Measurements from ENCODE around the gene CATSPERB.
"Not testable (repeated sequence)": the region's sequence is repeated elsewhere in the genome, so short reads cannot be mapped to it uniquely, and the experiment has no call there.

The CATSPERB gene

DNA sequence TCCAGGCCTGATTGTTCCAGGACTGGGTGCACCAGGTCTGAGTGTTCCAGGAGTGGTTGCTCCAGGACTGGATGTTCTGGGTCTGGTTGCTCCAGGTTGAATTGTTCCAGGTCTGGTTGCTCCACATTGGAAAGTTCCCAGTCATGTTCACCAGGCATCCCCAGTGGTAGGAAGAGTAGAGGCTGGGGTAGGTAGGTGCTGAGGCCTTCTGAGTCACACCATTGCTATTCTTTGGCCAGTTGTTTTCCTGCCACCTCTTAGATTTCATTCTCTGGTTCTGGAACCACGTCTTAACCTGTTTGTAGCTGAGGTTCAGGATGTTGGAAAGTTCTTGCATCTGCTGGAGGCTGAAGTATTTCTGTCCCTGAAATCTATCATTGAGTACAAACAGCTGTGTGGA is 127.3 kb downstream of the CATSPERB start:
- H3K4me1 ChIP-seq (ENCODE audit: control insufficient read depth, low read depth, low read length); H3K9me3 ChIP-seq (ENCODE audit: control insufficient read depth, low read depth, low read length); H3K4me3 ChIP-seq (ENCODE audit: low read length); H3K36me3 ChIP-seq (ENCODE audit: control insufficient read depth, low read depth, low read length); H3K27ac ChIP-seq (ENCODE audit: low read length); H3K9ac ChIP-seq (ENCODE audit: low read length); H3K27me3 ChIP-seq (ENCODE audit: control insufficient read depth, insufficient read depth, low read length): not testable (repeated sequence)

- no peak overlapping the region for H3K9ac ChIP-seq (ENCODE audit: low read length)
- no peaks in the 10 kb centered on the region for H3K27me3 ChIP-seq (ENCODE audit: control insufficient read depth, insufficient read depth, low read length)
- no peak overlapping the region for H3K4me3 ChIP-seq (ENCODE audit: low read length)
- peaks cover 7% of the 10 kb centered on the region for H3K9me3 ChIP-seq (ENCODE audit: control insufficient read depth, low read depth, low read length)
- H3K27ac ChIP-seq (ENCODE audit: low read length), result no peak overlapping the region
- no peaks in the 10 kb centered on the region for H3K4me1 ChIP-seq (ENCODE audit: control insufficient read depth, low read depth, low read length)
- no peaks in the 10 kb centered on the region for H3K36me3 ChIP-seq (ENCODE audit: control insufficient read depth, low read depth, low read length)
Measured at GRCh38 chr14:91599994-91600393, 131.9 kb downstream of the CATSPERB start.

DNA sequence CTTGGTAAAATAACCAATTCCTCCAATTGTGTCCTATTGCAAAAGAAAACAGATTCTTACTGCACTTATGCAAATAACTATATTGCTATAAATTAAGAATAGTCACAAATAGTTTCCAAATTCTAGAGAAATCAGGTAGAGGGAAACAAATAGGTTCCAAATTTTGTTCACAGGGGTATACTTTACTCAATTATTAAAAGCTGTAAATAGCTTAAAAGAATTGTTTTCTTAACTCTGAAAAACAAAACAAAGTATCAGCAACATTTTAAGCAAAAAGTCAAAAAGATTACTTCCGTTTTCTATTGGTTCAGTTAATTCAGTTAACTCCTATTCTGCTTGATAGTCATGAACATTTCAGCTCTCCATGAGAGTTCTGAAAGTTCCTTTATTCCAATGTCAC is 136.2 kb downstream of the CATSPERB start:
- Histone ChIP-seq H3K27me3 (ENCODE audit: control insufficient read depth, insufficient read depth, low read length) (no peaks in the 10 kb centered on the region), H3K27ac (ENCODE audit: low read length) (no peak overlapping the region), H3K9ac (ENCODE audit: low read length) (no peak overlapping the region), H3K9me3 (ENCODE audit: control insufficient read depth, low read depth, low read length) (peaks cover 7% of the 10 kb centered on the region), H3K36me3 (ENCODE audit: control insufficient read depth, low read depth, low read length) (no peaks in the 10 kb centered on the region), H3K4me1 (ENCODE audit: control insufficient read depth, low read depth, low read length) (no peaks in the 10 kb centered on the region), H3K4me3 (ENCODE audit: low read length) (no peak overlapping the region)

DNA sequence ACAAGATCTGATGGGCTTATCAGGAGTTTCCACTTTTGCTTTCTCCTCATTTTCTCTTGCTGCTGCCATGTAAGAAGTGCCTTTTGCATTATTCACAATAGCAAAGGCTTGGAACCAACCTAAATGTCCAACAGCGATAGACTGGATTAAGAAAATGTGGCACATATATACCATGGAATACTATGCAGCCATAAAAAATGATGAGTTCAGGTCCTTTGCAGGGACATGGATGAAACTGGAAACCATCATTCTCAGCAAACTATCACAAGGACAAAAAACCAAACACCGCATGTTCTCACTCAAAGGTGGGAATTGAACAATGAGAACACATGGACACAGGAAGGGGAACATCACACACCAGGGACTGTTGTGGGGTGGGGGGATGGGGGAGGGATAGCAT is 137.9 kb downstream of the CATSPERB start:
- not testable (repeated sequence) for H3K9ac ChIP-seq (ENCODE audit: low read length); H3K4me3 ChIP-seq (ENCODE audit: low read length); H3K27ac ChIP-seq (ENCODE audit: low read length); H3K9me3 ChIP-seq (ENCODE audit: control insufficient read depth, low read depth, low read length); H3K36me3 ChIP-seq (ENCODE audit: control insufficient read depth, low read depth, low read length); H3K4me1 ChIP-seq (ENCODE audit: control insufficient read depth, low read depth, low read length); H3K27me3 ChIP-seq (ENCODE audit: control insufficient read depth, insufficient read depth, low read length)

DNA sequence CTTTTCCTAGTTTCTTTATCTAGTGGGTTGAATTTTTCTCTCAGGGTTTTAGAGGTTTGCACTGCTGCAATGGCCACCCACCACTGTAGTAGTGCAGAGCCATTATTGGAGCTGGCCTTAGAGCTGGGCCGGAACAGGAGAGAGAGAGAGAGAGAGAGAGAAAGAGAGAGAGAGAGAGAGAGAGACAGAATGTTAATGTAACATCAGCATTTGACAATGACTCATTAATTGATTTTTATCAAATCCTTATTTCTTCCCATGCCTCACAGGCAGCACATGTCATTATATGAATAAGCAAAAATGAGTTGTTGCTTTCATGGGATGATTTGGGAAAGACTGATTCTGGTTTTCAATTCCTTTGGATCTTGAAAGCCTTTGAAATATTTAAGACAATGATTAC is 145.5 kb downstream of the CATSPERB start:
- H3K4me3 ChIP-seq (ENCODE audit: low read length), result no peak overlapping the region

DNA sequence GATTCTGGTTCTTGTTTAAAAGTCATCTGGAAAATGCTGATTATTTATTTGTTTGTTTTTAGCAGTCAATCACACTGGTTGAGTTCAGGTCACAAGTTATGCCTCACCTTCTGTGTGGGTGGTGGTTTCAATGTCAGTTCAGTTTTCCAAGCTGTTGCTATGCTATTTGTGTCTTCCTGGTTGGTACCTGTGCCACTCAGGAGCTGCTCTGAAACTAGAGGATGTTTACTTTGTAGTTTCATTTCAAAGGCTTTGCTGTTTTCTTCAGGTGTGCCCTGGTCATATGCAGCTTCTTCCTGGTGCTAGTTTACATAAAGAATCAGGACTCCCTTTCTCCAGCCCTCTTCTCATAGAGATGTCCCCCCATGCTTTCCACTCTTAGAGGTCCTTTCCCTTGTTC is 146.0 kb downstream of the CATSPERB start:
- Histone ChIP-seq H3K4me3 (ENCODE audit: low read length) (no peak overlapping the region), H3K27ac (ENCODE audit: low read length) (no peak overlapping the region), H3K4me1 (ENCODE audit: control insufficient read depth, low read depth, low read length) (peaks cover 12% of the 10 kb centered on the region), H3K36me3 (ENCODE audit: control insufficient read depth, low read depth, low read length) (no peaks in the 10 kb centered on the region), H3K9ac (ENCODE audit: low read length) (no peak overlapping the region), H3K27me3 (ENCODE audit: control insufficient read depth, insufficient read depth, low read length) (no peaks in the 10 kb centered on the region), H3K9me3 (ENCODE audit: control insufficient read depth, low read depth, low read length) (no peaks in the 10 kb centered on the region)

More for the DNA sequence above, 145.5 kb downstream of the CATSPERB start:
- no peaks in the 10 kb centered on the region for H3K9me3 ChIP-seq (ENCODE audit: control insufficient read depth, low read depth, low read length)
- no peaks in the 10 kb centered on the region for H3K36me3 ChIP-seq (ENCODE audit: control insufficient read depth, low read depth, low read length)
- no peak overlapping the region for H3K27ac ChIP-seq (ENCODE audit: low read length)
- peaks cover 7% of the 10 kb centered on the region for H3K4me1 ChIP-seq (ENCODE audit: control insufficient read depth, low read depth, low read length)
- H3K27me3 ChIP-seq (ENCODE audit: control insufficient read depth, insufficient read depth, low read length), result no peaks in the 10 kb centered on the region
- no peak overlapping the region for H3K9ac ChIP-seq (ENCODE audit: low read length)

DNA sequence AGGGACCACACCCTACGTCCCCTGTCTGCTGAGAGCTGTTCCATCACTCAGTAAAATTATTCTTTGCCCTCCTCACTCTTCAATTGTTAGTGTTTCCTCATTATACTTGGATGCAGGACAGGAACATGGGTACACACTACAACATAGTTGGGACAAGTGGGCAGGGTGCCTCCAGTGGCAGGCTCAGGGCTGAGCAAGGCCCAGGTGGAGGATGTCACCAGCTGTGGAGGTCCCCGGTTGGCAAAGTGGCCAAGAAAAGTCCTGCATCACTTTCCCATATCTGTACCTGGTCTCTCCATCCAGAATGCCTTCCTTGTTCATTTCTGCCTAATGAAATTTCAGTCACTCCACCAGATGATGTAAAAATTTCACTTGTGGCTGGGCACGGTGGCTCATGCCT is 149.1 kb downstream of the CATSPERB start:
- Histone ChIP-seq H3K27me3 (ENCODE audit: control insufficient read depth, insufficient read depth, low read length) (no peaks in the 10 kb centered on the region), H3K9me3 (ENCODE audit: control insufficient read depth, low read depth, low read length) (no peaks in the 10 kb centered on the region), H3K27ac (ENCODE audit: low read length) (no peak overlapping the region), H3K36me3 (ENCODE audit: control insufficient read depth, low read depth, low read length) (no peaks in the 10 kb centered on the region), H3K4me3 (ENCODE audit: low read length) (no peak overlapping the region), H3K4me1 (ENCODE audit: control insufficient read depth, low read depth, low read length) (peaks cover 19% of the 10 kb centered on the region), H3K9ac (ENCODE audit: low read length) (no peak overlapping the region)

- H3K27me3 ChIP-seq (ENCODE audit: control insufficient read depth, insufficient read depth, low read length), result peaks cover 7% of the 10 kb centered on the region
- no peak overlapping the region for H3K9ac ChIP-seq (ENCODE audit: low read length)
- H3K4me3 ChIP-seq (ENCODE audit: low read length), result peak overlapping the region; percentile 8
- no peak overlapping the region for H3K27ac ChIP-seq (ENCODE audit: low read length)
- H3K36me3 ChIP-seq (ENCODE audit: control insufficient read depth, low read depth, low read length), result no peaks in the 10 kb centered on the region
- peaks cover 19% of the 10 kb centered on the region for H3K4me1 ChIP-seq (ENCODE audit: control insufficient read depth, low read depth, low read length)
- no peaks in the 10 kb centered on the region for H3K9me3 ChIP-seq (ENCODE audit: control insufficient read depth, low read depth, low read length)
Measured at GRCh38 chr14:91580876-91581577, 150.9 kb downstream of the CATSPERB start.

GRCh38 chr14:91577632-91578233 is 154.2 kb downstream of the CATSPERB start:
- no peak overlapping the region for H3K9ac ChIP-seq (ENCODE audit: low read length)

DNA sequence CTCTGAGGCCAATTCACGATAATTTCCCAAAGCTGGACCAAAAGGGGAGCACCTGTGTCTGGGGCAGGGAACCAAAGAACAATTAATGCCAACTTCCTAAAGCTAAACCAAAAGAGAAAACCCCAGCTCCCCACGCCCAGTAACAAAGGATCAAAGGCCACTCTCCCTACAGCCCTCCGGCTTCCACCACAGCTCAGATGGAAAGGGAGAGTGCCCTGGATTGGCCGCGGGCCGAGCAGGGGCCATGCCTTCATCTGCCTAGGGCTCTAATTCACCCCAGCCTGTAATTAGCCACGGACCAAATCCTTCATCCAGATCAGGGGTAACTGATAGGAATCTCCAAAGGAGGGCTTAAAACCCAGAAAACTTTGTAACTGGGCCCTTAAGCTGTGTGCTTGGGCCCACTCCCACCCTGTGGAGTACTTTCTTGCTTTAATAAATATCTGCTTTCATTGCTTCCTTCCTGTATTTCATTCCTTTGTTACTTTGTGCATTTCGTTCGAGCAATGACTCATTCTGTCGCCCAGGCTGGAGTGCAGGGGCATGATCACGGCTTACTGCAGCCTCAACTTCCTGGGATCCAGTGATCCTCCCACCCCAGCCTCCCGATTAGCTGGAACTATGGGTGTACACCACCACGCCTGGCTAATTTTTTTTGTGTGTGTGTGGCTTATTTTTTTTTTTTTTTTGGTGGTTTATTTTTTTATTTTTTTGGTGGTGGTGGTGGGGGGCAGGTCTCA is 156.2 kb downstream of the CATSPERB start:
- Histone ChIP-seq H3K27me3 (ENCODE audit: control insufficient read depth, insufficient read depth, low read length) (peaks cover 61% of the 10 kb centered on the region), H3K9ac (ENCODE audit: low read length) (no peak overlapping the region), H3K4me3 (ENCODE audit: low read length) (peak overlapping the region; percentile 5), H3K36me3 (ENCODE audit: control insufficient read depth, low read depth, low read length) (no peaks in the 10 kb centered on the region), H3K4me1 (ENCODE audit: control insufficient read depth, low read depth, low read length) (peaks cover 14% of the 10 kb centered on the region), H3K9me3 (ENCODE audit: control insufficient read depth, low read depth, low read length) (no peaks in the 10 kb centered on the region), H3K27ac (ENCODE audit: low read length) (no peak overlapping the region)

More at GRCh38 chr14:91577632-91578233, 154.2 kb downstream of the CATSPERB start:
- Histone ChIP-seq H3K36me3 (ENCODE audit: control insufficient read depth, low read depth, low read length) (no peaks in the 10 kb centered on the region), H3K4me3 (ENCODE audit: low read length) (no peak overlapping the region), H3K27ac (ENCODE audit: low read length) (no peak overlapping the region), H3K27me3 (ENCODE audit: control insufficient read depth, insufficient read depth, low read length) (peaks cover 40% of the 10 kb centered on the region), H3K4me1 (ENCODE audit: control insufficient read depth, low read depth, low read length) (peaks cover 27% of the 10 kb centered on the region), H3K9me3 (ENCODE audit: control insufficient read depth, low read depth, low read length) (no peaks in the 10 kb centered on the region)

DNA sequence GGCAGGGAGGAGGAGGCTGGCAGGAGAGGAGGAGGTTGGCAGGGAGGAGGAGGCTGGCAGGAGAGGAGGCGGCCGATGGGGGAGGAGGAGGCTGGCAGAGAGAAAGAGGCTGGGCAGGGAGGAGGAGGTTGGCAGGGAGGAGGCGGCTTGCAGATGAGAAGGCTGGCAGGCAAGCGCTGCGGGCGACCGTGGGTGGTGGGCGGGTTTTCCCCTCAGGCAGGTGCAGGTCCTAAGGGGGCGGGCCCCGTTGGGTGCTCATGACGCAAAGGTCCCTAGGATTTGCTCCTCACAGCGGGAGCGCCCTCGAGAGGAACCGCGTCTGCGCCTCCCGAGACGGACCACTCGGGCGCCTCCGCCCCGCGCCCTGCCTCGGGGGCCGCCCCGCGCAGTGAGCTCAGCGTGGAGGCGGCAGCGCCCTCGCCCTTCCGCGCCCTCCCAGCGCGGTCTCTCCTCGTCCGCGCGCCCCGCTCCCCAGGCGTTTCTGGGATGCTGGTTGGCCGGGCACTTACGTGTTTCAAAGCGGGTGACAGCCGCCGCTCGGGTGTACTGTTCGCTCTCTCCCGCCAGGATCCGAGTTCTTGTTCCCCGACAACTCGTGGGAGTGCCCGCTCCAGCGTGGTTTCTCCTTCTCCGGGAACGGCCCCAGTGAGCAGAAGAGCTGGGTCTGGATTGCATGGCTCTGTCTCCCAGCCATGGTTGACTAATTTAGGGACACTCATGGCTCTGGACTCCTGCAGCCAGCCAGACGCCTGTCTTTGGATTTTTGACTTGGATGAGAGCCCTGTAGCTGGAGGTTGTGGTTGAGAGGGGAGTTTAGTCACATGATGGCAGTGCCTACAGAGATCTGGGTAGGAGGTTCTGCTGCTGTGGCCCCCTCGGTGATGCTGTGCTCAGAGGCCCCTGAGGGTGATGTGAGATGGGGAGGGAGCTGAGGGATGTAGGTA is 157.7 kb downstream of the CATSPERB start:
- Histone ChIP-seq H3K27ac (ENCODE audit: low read length) (no peak overlapping the region), H3K27me3 (ENCODE audit: control insufficient read depth, insufficient read depth, low read length) (peaks cover 74% of the 10 kb centered on the region), H3K9me3 (ENCODE audit: control insufficient read depth, low read depth, low read length) (no peaks in the 10 kb centered on the region), H3K4me3 (ENCODE audit: low read length) (peak overlapping the region; percentile 60), H3K36me3 (ENCODE audit: control insufficient read depth, low read depth, low read length) (no peaks in the 10 kb centered on the region), H3K4me1 (ENCODE audit: control insufficient read depth, low read depth, low read length) (peaks cover 8% of the 10 kb centered on the region), H3K9ac (ENCODE audit: low read length) (no peak overlapping the region)

All from iPS-18a (cell line).